Activated naive CD8-positive, alpha-beta T cell (primary cell): ENCODE measurements around the gene ROCK1.

Experiments used
- H3K27ac Mint-ChIP-seq: one replicate; pipeline ENCODE4 v1.8.0; 2021; ENCODE audit warnings: mixed read lengths
- H3K27me3 Mint-ChIP-seq: one replicate; pipeline ENCODE4 v1.8.0; 2021; ENCODE audit warnings: mixed read lengths
- H3K36me3 Mint-ChIP-seq: one replicate; pipeline ENCODE4 v1.8.0; 2021; ENCODE audit warnings: mixed read lengths
- H3K4me1 Mint-ChIP-seq: one replicate; pipeline ENCODE4 v1.8.0; 2021; ENCODE audit warnings: low read depth, mixed read lengths
- H3K4me3 Mint-ChIP-seq: one replicate; pipeline ENCODE4 v1.8.0; 2021; ENCODE audit warnings: mild to moderate bottlenecking, mixed read lengths
- H3K9me3 Mint-ChIP-seq: one replicate; pipeline ENCODE4 v1.8.0; 2021; ENCODE audit warnings: low read depth, mixed read lengths

The ROCK1 gene

GRCh38 chr18:21084511-21085078, 27.0 kb downstream of the ROCK1 start:
- H3K9me3 Mint-ChIP-seq: peaks cover 38% of the 10 kb centered on the region
- peaks cover 81% of the 10 kb centered on the region for H3K4me1 Mint-ChIP-seq
- H3K4me3 Mint-ChIP-seq: peak overlapping the region; percentile 61
- peak overlapping the region; percentile 25 for H3K27ac Mint-ChIP-seq
- no peaks in the 10 kb centered on the region for H3K27me3 Mint-ChIP-seq
- peaks cover 37% of the 10 kb centered on the region for H3K36me3 Mint-ChIP-seq

GRCh38 chr18:21083017-21083416, 28.6 kb downstream of the ROCK1 start:
- no peaks in the 10 kb centered on the region for H3K27me3 Mint-ChIP-seq
- H3K36me3 Mint-ChIP-seq: peaks cover 36% of the 10 kb centered on the region
- peaks cover 89% of the 10 kb centered on the region for H3K4me1 Mint-ChIP-seq
- peaks cover 38% of the 10 kb centered on the region for H3K9me3 Mint-ChIP-seq
- no peak overlapping the region for H3K27ac Mint-ChIP-seq
- H3K4me3 Mint-ChIP-seq: no peak overlapping the region

- Mint-ChIP-seq H3K27me3 (no peaks in the 10 kb centered on the region), H3K9me3 (peaks cover 29% of the 10 kb centered on the region), H3K27ac (no peak overlapping the region), H3K4me3 (no peak overlapping the region), H3K4me1 (peaks cover 84% of the 10 kb centered on the region), H3K36me3 (peaks cover 27% of the 10 kb centered on the region)
Measured at GRCh38 chr18:21081426-21081825, 30.2 kb downstream of the ROCK1 start.

- Mint-ChIP-seq H3K4me1 (peaks cover 86% of the 10 kb centered on the region), H3K27ac (no peak overlapping the region), H3K27me3 (no peaks in the 10 kb centered on the region), H3K36me3 (peaks cover 24% of the 10 kb centered on the region), H3K9me3 (peaks cover 29% of the 10 kb centered on the region), H3K4me3 (no peak overlapping the region)
Measured at GRCh38 chr18:21080576-21080975, 31.0 kb downstream of the ROCK1 start.

- Mint-ChIP-seq H3K36me3 (no peaks in the 10 kb centered on the region), H3K9me3 (no peaks in the 10 kb centered on the region), H3K27me3 (no peaks in the 10 kb centered on the region), H3K4me1 (peaks cover 78% of the 10 kb centered on the region), H3K4me3 (peak overlapping the region; percentile 45), H3K27ac (peak overlapping the region; percentile 54)
Measured at GRCh38 chr18:21074336-21075323, 37.0 kb downstream of the ROCK1 start.

GRCh38 chr18:21073180-21073579, 38.4 kb downstream of the ROCK1 start:
- Mint-ChIP-seq H3K27me3 (no peaks in the 10 kb centered on the region), H3K9me3 (no peaks in the 10 kb centered on the region), H3K36me3 (peaks cover 4% of the 10 kb centered on the region), H3K4me1 (peaks cover 65% of the 10 kb centered on the region), H3K27ac (peak overlapping the region; percentile 61), H3K4me3 (no peak overlapping the region)

GRCh38 chr18:21071071-21071470, 40.5 kb downstream of the ROCK1 start:
- no peaks in the 10 kb centered on the region for H3K27me3 Mint-ChIP-seq
- H3K9me3 Mint-ChIP-seq: no peaks in the 10 kb centered on the region
- H3K4me1 Mint-ChIP-seq: peaks cover 56% of the 10 kb centered on the region
- no peak overlapping the region for H3K4me3 Mint-ChIP-seq
- no peak overlapping the region for H3K27ac Mint-ChIP-seq
- peaks cover 5% of the 10 kb centered on the region for H3K36me3 Mint-ChIP-seq

GRCh38 chr18:21069468-21069867, 42.1 kb downstream of the ROCK1 start:
- Mint-ChIP-seq H3K27ac (no peak overlapping the region), H3K36me3 (peaks cover 7% of the 10 kb centered on the region), H3K4me3 (no peak overlapping the region), H3K4me1 (peaks cover 49% of the 10 kb centered on the region), H3K27me3 (no peaks in the 10 kb centered on the region), H3K9me3 (no peaks in the 10 kb centered on the region)

- Mint-ChIP-seq H3K27ac (no peak overlapping the region), H3K4me3 (no peak overlapping the region), H3K9me3 (no peaks in the 10 kb centered on the region), H3K4me1 (peaks cover 29% of the 10 kb centered on the region), H3K27me3 (no peaks in the 10 kb centered on the region), H3K36me3 (peaks cover 16% of the 10 kb centered on the region)
Measured at GRCh38 chr18:21064347-21064746, 47.3 kb downstream of the ROCK1 start.

GRCh38 chr18:21063011-21063410, 48.6 kb downstream of the ROCK1 start:
- no peaks in the 10 kb centered on the region for H3K27me3 Mint-ChIP-seq
- H3K4me1 Mint-ChIP-seq: peaks cover 30% of the 10 kb centered on the region
- peaks cover 13% of the 10 kb centered on the region for H3K36me3 Mint-ChIP-seq
- H3K27ac Mint-ChIP-seq: no peak overlapping the region
- H3K4me3 Mint-ChIP-seq: no peak overlapping the region
- no peaks in the 10 kb centered on the region for H3K9me3 Mint-ChIP-seq

GRCh38 chr18:21057112-21057511, 54.5 kb downstream of the ROCK1 start:
- no peak overlapping the region for H3K27ac Mint-ChIP-seq
- no peak overlapping the region for H3K4me3 Mint-ChIP-seq
- peaks cover 28% of the 10 kb centered on the region for H3K4me1 Mint-ChIP-seq
- no peaks in the 10 kb centered on the region for H3K27me3 Mint-ChIP-seq
- H3K36me3 Mint-ChIP-seq: peaks cover 11% of the 10 kb centered on the region
- no peaks in the 10 kb centered on the region for H3K9me3 Mint-ChIP-seq

- Mint-ChIP-seq H3K36me3 (peaks cover 6% of the 10 kb centered on the region), H3K27ac (no peak overlapping the region), H3K4me3 (no peak overlapping the region), H3K9me3 (no peaks in the 10 kb centered on the region), H3K27me3 (no peaks in the 10 kb centered on the region), H3K4me1 (peaks cover 29% of the 10 kb centered on the region)
Measured at GRCh38 chr18:21056545-21056944, 55.1 kb downstream of the ROCK1 start.

GRCh38 chr18:21054252-21054821, 57.3 kb downstream of the ROCK1 start:
- H3K4me3 Mint-ChIP-seq: no peak overlapping the region
- H3K36me3 Mint-ChIP-seq: peaks cover 3% of the 10 kb centered on the region
- H3K4me1 Mint-ChIP-seq: peaks cover 45% of the 10 kb centered on the region

GRCh38 chr18:21053127-21053526, 58.5 kb downstream of the ROCK1 start:
- H3K4me1 Mint-ChIP-seq: peaks cover 45% of the 10 kb centered on the region
- H3K36me3 Mint-ChIP-seq: no peaks in the 10 kb centered on the region
- no peak overlapping the region for H3K27ac Mint-ChIP-seq
- H3K27me3 Mint-ChIP-seq: no peaks in the 10 kb centered on the region
- no peak overlapping the region for H3K4me3 Mint-ChIP-seq
- no peaks in the 10 kb centered on the region for H3K9me3 Mint-ChIP-seq

More at GRCh38 chr18:21054252-21054821, 57.3 kb downstream of the ROCK1 start:
- no peaks in the 10 kb centered on the region for H3K9me3 Mint-ChIP-seq
- H3K27me3 Mint-ChIP-seq: no peaks in the 10 kb centered on the region
- no peak overlapping the region for H3K27ac Mint-ChIP-seq

GRCh38 chr18:21052385-21052784, 59.2 kb downstream of the ROCK1 start:
- no peak overlapping the region for H3K27ac Mint-ChIP-seq
- H3K36me3 Mint-ChIP-seq: peaks cover 3% of the 10 kb centered on the region
- H3K9me3 Mint-ChIP-seq: no peaks in the 10 kb centered on the region
- H3K27me3 Mint-ChIP-seq: no peaks in the 10 kb centered on the region
- peaks cover 48% of the 10 kb centered on the region for H3K4me1 Mint-ChIP-seq
- no peak overlapping the region for H3K4me3 Mint-ChIP-seq
